Lung (tissue), 12 donors: ENCODE data around the gene CDKAL1. TPM values are rescaled to one million over a fixed set of nuclear protein-coding genes. Genes with fewer than 3 reads are reported as not detected.

Source experiments
- ATAC-seq: fragments of 200-7000 bp; cut with Tn5 transposase; one replicate; pipeline ENCODE4 v1.9.1; 2020; ENCODE audit warnings: moderate number of reproducible peaks; ENCODE audit not compliant: insufficient read depth, low FRiP score
- DNase-seq, 3 donors: peaks; one replicate each; pipeline ENCODE4 v3.0.0-alpha.2; 2013 to 2017
- H3K27ac ChIP-seq, 2 donors: one replicate each; pipeline ENCODE4 v1.5.1; 2013; ENCODE audit warnings: mild to moderate bottlenecking in 2 of 2, moderate library complexity in 2 of 2, control low read depth in 1 of 2, inconsistent platforms in 1 of 2, low read depth in 1 of 2, low read length in 1 of 2
- H3K27me3 ChIP-seq, 3 donors: one replicate each; pipeline ENCODE4 v1.5.1; 2013; ENCODE audit warnings: low read length in 2 of 3; ENCODE audit not compliant: control insufficient read depth in 3 of 3, insufficient read depth in 3 of 3
- H3K36me3 ChIP-seq, 4 donors: one replicate each; pipeline ENCODE4 v1.5.1; 2013; ENCODE audit warnings: low read length in 4 of 4, mild to moderate bottlenecking in 1 of 4, moderate library complexity in 1 of 4; ENCODE audit not compliant: control insufficient read depth in 4 of 4, insufficient read depth in 4 of 4
- H3K4me1 ChIP-seq, 5 donors: one replicate each; pipeline ENCODE4 v1.5.1; 2013; ENCODE audit warnings: low read length in 5 of 5, mild to moderate bottlenecking in 2 of 5, moderate library complexity in 1 of 5; ENCODE audit not compliant: control insufficient read depth in 5 of 5, insufficient read depth in 5 of 5
- H3K4me3 ChIP-seq: one replicate; pipeline ENCODE4 v1.5.1; 2013; ENCODE audit warnings: mild to moderate bottlenecking, control low read depth, moderate library complexity
- H3K9ac ChIP-seq, 2 donors: one replicate each; pipeline ENCODE4 v1.5.1; 2013; ENCODE audit warnings: low read length in 2 of 2, control low read depth in 1 of 2; ENCODE audit not compliant: insufficient read depth in 1 of 2
- H3K9me3 ChIP-seq, 4 donors: one replicate each; pipeline ENCODE4 v1.5.1; 2013; ENCODE audit warnings: low read length in 3 of 4, mild to moderate bottlenecking in 1 of 4, moderate library complexity in 1 of 4; ENCODE audit not compliant: control insufficient read depth in 4 of 4, insufficient read depth in 3 of 4
- CTCF ChIP-seq: IDR thresholded peaks from 2 replicates; pipeline ENCODE4 v1.5.1; 2012; ENCODE audit warnings: mild to moderate bottlenecking; ENCODE audit errors: control extremely low read depth, extremely low read depth
- whole genome bisulfite sequencing, 2 donors: extraction: QIAGEN DNeasy Blood & Tissue Kit; methylation state at CpG; one replicate each; pipeline ENCODE4 v1.1.7; 2013; 5-methylcytosine and 5-hydroxymethylcytosine counted together
- polyA plus RNA-seq, 2 donors: library from polyadenylated mRNA; stranded (reverse); fragments of 200-250 nt; gene quantifications; one replicate each; pipeline ENCODE4 v1.2.1, GENCODE V29; 2013
- total RNA-seq, 2 donors: library from RNA; depleted of rRNA in 1 of 2; stranded (reverse); fragments of >200 nt in 1 of 2; gene quantifications; one replicate each; pipeline ENCODE4 v1.2.1, GENCODE V29; 2014 to 2021
- donor health status: control.
- donor health status: control.
- donor health status: Bipolar disorder and iron deficiency.
- donor health status: healthy.
- donor health status: DM: yes; HTN: yes; CAD: no.

CDKAL1 gene
- total and polyA plus RNA-seq, 4 donors, result 4.0 to 39.0 (median 10.0) TPM

GRCh38 chr6:21027507-21027906, 493.2 kb downstream of the CDKAL1 start:
- 93 to 94% methylated on average over 2 of the region's 2 CpGs for WGBS, 2 donors
- H3K4me3 ChIP-seq, result no peak overlapping the region

GRCh38 chr6:21031182-21031581, 496.9 kb downstream of the CDKAL1 start:
- Histone ChIP-seq H3K9ac (no peak overlapping the region), H3K4me3 (no peak overlapping the region), H3K27ac (no peak overlapping the region), H3K36me3 (no peaks in the 10 kb centered on the region), H3K27me3 (no peaks in the 10 kb centered on the region), H3K9me3 (no peaks in the 10 kb centered on the region), H3K4me1 (peaks cover 0 to 12% (median 1%) of the 10 kb centered on the region in 5 donors)
- WGBS, 2 donors, result 97 to 98% methylated on average over 5 of the region's 5 CpGs
- no peak for TF ChIP-seq CTCF
- no peak for DNase-seq
- no peak for ATAC-seq

More at GRCh38 chr6:21027507-21027906, 493.2 kb downstream of the CDKAL1 start:
- Histone ChIP-seq H3K27ac (no peak overlapping the region), H3K27me3 (no peaks in the 10 kb centered on the region), H3K4me1 (peaks cover 0 to 29% (median 5%) of the 10 kb centered on the region in 5 donors), H3K36me3 (no peaks in the 10 kb centered on the region), H3K9me3 (no peaks in the 10 kb centered on the region), H3K9ac (no peak overlapping the region)
- no peak for TF ChIP-seq CTCF
- no peak for ATAC-seq
- no peak for DNase-seq

GRCh38 chr6:21033084-21033483, 498.8 kb downstream of the CDKAL1 start:
- WGBS, 2 donors, result 69 to 88% methylated on average over 1 of the region's 1 CpG
- Histone ChIP-seq H3K27me3 (no peaks in the 10 kb centered on the region), H3K4me3 (no peak overlapping the region), H3K27ac (peak overlapping the region in 1 of 2 donors; percentile 30), H3K9ac (no peak overlapping the region), H3K4me1 (peaks cover 0 to 12% (median 1%) of the 10 kb centered on the region in 5 donors), H3K36me3 (no peaks in the 10 kb centered on the region), H3K9me3 (no peaks in the 10 kb centered on the region)
- no peak for ATAC-seq
- no peak for DNase-seq
- no peak for TF ChIP-seq CTCF

- Histone ChIP-seq H3K9ac (peak overlapping the region in 1 of 2 donors; percentile 34), H3K36me3 (no peaks in the 10 kb centered on the region), H3K4me1 (peaks cover 0 to 12% (median 1%) of the 10 kb centered on the region in 5 donors), H3K27me3 (no peaks in the 10 kb centered on the region), H3K27ac (no peak overlapping the region), H3K4me3 (no peak overlapping the region), H3K9me3 (no peaks in the 10 kb centered on the region)
- WGBS, 2 donors, result 80 to 81% methylated on average over 4 of the region's 4 CpGs
- peak; percentile 59 to 87 (median 81) for DNase-seq
- TF ChIP-seq CTCF, result no peak
- ATAC-seq, result peak; percentile 53
These were observed 499.3 kb downstream of the CDKAL1 start for GRCh38 chr6:21033575-21034026.
